Activated CD8-positive, alpha-beta T cell treated with anti-CD3 and anti-CD28 coated beads for 36 hours (primary cell): ENCODE results near the gene INPP5E. TPM values are rescaled to one million over a fixed set of nuclear protein-coding genes. Genes with fewer than 3 reads are reported as not detected.

ENCODE experiments used
- ATAC-seq: fragments of 200-7000 bp; cut with Tn5 transposase; one replicate; pipeline ENCODE4 v1.10.0; 2021; ENCODE audit warnings: mild to moderate bottlenecking, moderate library complexity
- CTCF ChIA-PET: fragments of 350-600 bp; sonication (Branson Sonifier 250); formaldehyde crosslinking; loops from one replicate; lab custom pipeline; 2021; ENCODE audit warnings: antibody characterized with exemption; lab: Charles Lee
- POLR2A ChIA-PET: fragments of 350-600 bp; sonication (Branson Sonifier 250); formaldehyde crosslinking; loops from one replicate; lab custom pipeline; 2021; ENCODE audit warnings: antibody characterized with exemption; lab: Charles Lee
- DNase-seq: peaks from one replicate; pipeline ENCODE4 v3.0.0-alpha.2; 2020
- H3K27ac Mint-ChIP-seq: one replicate; pipeline ENCODE4 v1.8.0; 2021; ENCODE audit warnings: mild to moderate bottlenecking, mixed read lengths
- H3K27me3 Mint-ChIP-seq: one replicate; pipeline ENCODE4 v1.8.0; 2021; ENCODE audit warnings: mixed read lengths
- H3K36me3 Mint-ChIP-seq: one replicate; pipeline ENCODE4 v1.8.0; 2021; ENCODE audit warnings: low read depth, mixed read lengths
- H3K4me1 Mint-ChIP-seq: one replicate; pipeline ENCODE4 v1.8.0; 2021; ENCODE audit warnings: low read depth, mixed read lengths
- H3K4me3 Mint-ChIP-seq: one replicate; pipeline ENCODE4 v1.8.0; 2021; ENCODE audit warnings: mild to moderate bottlenecking, moderate library complexity, mixed read lengths
- H3K9me3 Mint-ChIP-seq: one replicate; pipeline ENCODE4 v1.8.0; 2021; ENCODE audit warnings: mixed read lengths
- intact Hi-C: fragments of 100-400 bp; cut with micrococcal nuclease; formaldehyde crosslinking; loops from one replicate; pipeline ENCODE4 v1.10.0; 2022
- total RNA-seq, 2 experiments: library from RNA; stranded (reverse); gene quantifications; one replicate each; pipeline ENCODE4 v1.2.3, GENCODE V29; 2021
- TF ChIP-seq, protein P1 (sequence below): fragments of 200-600 bp; IDR thresholded peaks from one replicate; pipeline ENCODE4 v1.8.0; 2022; ENCODE audit warnings: antibody characterized with exemption, mild to moderate bottlenecking

INPP5E gene
- total RNA-seq, 2 experiments from 2014 or later, result 12.0 to 13.8 TPM

DNA sequence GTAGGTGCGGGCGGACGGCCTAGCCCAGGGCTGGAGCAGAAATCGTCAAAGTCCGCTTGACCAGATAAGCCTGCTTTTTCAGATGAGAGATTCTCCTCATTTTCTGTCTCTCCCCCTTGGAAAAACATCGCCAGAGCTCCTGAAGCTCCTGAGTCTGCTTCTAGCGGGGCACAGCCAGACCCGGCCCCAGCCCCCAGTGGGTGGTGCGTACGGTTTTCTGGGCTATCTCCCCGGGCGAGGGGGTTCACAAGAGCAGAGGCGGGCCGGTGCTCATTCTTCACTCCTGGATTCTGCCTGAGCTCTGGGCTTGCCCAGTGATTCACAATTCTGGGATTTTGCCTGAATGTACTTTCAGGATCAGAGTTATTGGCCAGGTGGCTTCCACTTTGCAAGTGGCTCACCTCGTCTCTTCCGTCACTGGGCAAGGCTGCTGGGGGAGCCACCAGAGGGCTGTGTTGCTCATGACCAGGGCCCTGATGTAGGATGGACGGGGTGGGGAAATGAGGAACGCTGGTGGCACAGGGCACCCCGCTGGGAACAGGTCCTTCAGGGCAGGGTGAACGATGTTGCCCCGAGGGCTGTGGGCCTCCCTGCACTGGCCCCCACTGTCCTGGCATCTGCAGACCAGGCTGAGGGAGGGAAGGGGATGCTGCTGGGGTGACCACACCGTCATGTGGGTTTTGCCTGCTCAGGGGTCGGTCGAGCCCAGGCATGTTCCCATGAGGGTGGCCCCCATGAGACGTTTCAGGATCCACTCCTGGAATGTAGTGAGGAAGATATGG, 36.9 kb upstream of the INPP5E start:
- intact Hi-C loops, result no loop called here
- Mint-ChIP-seq H3K36me3 (peaks cover 44% of the 10 kb centered on the region), H3K27me3 (no peaks in the 10 kb centered on the region), H3K4me3 (no peak overlapping the region), H3K27ac (no peak overlapping the region), H3K9me3 (no peaks in the 10 kb centered on the region), H3K4me1 (peaks cover 26% of the 10 kb centered on the region)
- DNase-seq (no peak), ATAC-seq (no peak)
- TF ChIP-seq, protein P1, sequence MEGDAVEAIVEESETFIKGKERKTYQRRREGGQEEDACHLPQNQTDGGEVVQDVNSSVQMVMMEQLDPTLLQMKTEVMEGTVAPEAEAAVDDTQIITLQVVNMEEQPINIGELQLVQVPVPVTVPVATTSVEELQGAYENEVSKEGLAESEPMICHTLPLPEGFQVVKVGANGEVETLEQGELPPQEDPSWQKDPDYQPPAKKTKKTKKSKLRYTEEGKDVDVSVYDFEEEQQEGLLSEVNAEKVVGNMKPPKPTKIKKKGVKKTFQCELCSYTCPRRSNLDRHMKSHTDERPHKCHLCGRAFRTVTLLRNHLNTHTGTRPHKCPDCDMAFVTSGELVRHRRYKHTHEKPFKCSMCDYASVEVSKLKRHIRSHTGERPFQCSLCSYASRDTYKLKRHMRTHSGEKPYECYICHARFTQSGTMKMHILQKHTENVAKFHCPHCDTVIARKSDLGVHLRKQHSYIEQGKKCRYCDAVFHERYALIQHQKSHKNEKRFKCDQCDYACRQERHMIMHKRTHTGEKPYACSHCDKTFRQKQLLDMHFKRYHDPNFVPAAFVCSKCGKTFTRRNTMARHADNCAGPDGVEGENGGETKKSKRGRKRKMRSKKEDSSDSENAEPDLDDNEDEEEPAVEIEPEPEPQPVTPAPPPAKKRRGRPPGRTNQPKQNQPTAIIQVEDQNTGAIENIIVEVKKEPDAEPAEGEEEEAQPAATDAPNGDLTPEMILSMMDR, result no peak
- ChIA-PET CTCF (no interaction called here), POLR2A (no interaction called here)

DNA sequence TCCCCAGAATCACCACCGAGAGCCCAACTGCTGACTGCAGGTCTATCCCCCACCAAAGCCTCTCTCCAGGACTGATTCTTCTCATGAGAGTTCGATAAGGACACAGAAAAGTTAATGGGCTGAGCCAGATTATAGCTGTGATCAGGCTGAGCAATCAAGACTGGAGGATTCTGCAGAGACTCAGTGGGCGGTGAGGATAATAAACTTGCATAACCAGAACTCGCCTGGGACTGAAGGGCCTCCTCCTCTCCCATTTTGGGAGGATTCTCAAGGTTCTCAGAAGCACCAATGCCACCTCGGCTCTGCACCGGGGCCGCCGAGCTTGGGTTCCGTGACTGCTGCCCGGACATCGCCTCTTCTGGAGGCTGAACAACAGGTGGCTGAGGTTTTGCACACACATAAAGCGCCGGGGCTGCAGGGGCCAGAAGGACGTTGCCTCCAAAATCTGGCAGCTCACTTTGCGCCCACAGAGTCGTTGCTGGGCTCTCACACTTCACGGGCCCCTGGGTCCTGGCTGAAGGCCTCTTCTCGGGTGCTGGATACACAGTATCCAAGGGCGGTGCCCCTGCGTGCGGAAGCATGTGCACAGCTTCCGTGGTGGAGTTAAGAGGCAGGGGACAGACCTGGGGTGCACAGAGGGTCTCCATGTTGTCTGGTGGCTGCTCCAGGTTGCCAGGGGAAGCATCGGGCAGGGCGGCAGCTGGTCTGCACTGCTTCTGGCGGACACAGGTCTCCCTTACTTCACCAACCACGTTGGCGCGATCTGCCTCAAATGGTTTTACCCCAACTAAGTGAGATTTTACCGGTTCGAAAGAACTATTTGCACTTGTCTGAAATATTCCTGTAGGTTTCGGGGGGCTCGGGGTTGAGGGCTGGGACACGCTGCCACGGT, 35.6 kb upstream of the INPP5E start:
- no peaks in the 10 kb centered on the region for H3K9me3 Mint-ChIP-seq

DNA sequence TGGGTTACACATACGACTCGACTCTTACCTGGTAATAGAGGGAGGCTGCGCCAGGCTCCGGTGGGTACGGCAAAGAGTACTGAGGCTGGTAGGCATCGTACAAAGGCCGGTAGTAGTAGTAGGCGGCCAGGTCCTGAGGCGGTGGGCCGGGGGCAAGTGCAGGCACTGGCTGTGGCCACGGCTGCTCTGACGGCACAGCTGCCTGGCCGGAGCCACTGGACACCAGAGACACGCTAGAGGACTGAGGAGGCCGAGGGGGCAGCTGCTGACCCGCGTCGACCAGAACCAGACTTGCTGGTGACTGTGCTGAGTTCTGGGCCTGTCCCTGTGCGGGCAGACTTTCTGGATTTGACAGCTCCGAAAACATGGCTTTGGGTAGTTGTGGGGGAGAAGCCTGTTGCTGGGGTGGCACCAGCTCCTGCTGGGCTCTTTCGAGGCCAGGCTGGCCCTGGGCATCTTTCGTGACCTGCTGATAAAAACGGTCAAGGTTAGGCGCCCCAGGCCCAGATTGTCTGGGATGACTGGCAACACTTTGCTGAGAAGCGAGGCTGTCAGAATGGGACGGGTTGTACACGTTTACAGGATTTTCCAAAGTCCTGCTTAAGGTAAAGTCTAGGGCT, 34.5 kb upstream of the INPP5E start:
- ChIA-PET CTCF (interaction anchor here (0.9 to 1.1 kb wide), 2 partner anchors 11 to 35 kb away, joined by 3 read pairs; no protein-coding TSS in a partner anchor), POLR2A (interaction anchor here (1.3 kb wide), 1 partner anchor 14 kb away, joined by 4 read pairs; no protein-coding TSS in a partner anchor)
- intact Hi-C loops, result no loop called here
- no peaks in the 10 kb centered on the region for H3K9me3 Mint-ChIP-seq
- DNase-seq (no peak), ATAC-seq (no peak)
- no peak overlapping the region for H3K27ac Mint-ChIP-seq
- H3K27me3 Mint-ChIP-seq, result no peaks in the 10 kb centered on the region
- TF ChIP-seq, protein P1, result no peak
- H3K4me3 Mint-ChIP-seq, result no peak overlapping the region
- H3K4me1 Mint-ChIP-seq, result peaks cover 11% of the 10 kb centered on the region
- H3K36me3 Mint-ChIP-seq, result peaks cover 35% of the 10 kb centered on the region

More for the DNA sequence above, 35.6 kb upstream of the INPP5E start:
- ChIA-PET POLR2A (interaction anchor here (0.7 kb wide), 1 partner anchor 108 kb away, joined by 4 read pairs; no protein-coding TSS in a partner anchor), CTCF (no interaction called here)
- ATAC-seq, result no peak
- TF ChIP-seq, protein P1, result no peak
- Mint-ChIP-seq H3K4me1 (peaks cover 18% of the 10 kb centered on the region), H3K27ac (no peak overlapping the region), H3K36me3 (peaks cover 41% of the 10 kb centered on the region), H3K27me3 (no peaks in the 10 kb centered on the region), H3K4me3 (no peak overlapping the region)
- intact Hi-C loops, result no loop called here
- no peak for DNase-seq

DNA sequence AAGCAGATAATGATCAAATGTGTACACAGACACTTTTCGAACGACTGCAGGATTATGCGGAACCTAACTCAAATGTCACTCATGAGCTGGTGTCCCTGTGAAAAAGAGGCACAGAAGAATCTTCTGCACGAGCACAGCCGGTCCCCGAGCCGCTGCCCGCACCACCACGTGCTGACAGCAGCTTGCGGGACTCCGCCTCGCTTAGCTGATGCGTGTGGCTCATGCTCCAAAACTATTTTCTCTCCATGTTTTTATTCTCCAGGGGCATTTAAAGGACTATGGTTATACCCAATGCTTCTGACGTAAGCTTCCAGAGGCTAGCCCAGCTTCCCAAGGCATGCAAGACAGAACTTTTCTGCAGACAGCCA, 33.7 kb upstream of the INPP5E start:
- Mint-ChIP-seq H3K36me3 (peaks cover 30% of the 10 kb centered on the region), H3K27me3 (no peaks in the 10 kb centered on the region), H3K4me1 (peaks cover 4% of the 10 kb centered on the region), H3K9me3 (no peaks in the 10 kb centered on the region), H3K27ac (no peak overlapping the region), H3K4me3 (no peak overlapping the region)
- TF ChIP-seq, protein P1, result no peak
- CTCF ChIA-PET, result interaction anchor here (0.9 kb wide), 1 partner anchor 12 kb away, joined by 3 read pairs; no protein-coding TSS in a partner anchor
- intact Hi-C loops, result no loop called here
- POLR2A ChIA-PET, result interaction anchor here (1.3 kb wide), 1 partner anchor 13 kb away, joined by 4 read pairs; no protein-coding TSS in a partner anchor
- ATAC-seq (no peak), DNase-seq (no peak)
